Uterus (tissue), 2 donors: ENCODE data around the gene RSBN1L.

Experiments used
- POLR2A ChIP-seq, 2 donors: fragments of 450-650 bp; IDR thresholded peaks; one replicate each; pipeline ENCODE4 v1.6.1; 2016; ENCODE audit warnings: antibody characterized with exemption in 2 of 2, mild to moderate bottlenecking in 1 of 2, moderate library complexity in 1 of 2
- TF ChIP-seq, protein P1 (sequence below), 4 experiments: fragments of 200-600 bp in 2 of 4; fragments of 450-650 bp in 2 of 4; sonication (generic) in 2 of 4; IDR thresholded peaks; one replicate each; pipeline ENCODE4 v1.5.1; 2016 to 2019; ENCODE audit warnings: antibody characterized with exemption in 4 of 4, mild to moderate bottlenecking in 2 of 4, moderate library complexity in 1 of 4

DNA sequence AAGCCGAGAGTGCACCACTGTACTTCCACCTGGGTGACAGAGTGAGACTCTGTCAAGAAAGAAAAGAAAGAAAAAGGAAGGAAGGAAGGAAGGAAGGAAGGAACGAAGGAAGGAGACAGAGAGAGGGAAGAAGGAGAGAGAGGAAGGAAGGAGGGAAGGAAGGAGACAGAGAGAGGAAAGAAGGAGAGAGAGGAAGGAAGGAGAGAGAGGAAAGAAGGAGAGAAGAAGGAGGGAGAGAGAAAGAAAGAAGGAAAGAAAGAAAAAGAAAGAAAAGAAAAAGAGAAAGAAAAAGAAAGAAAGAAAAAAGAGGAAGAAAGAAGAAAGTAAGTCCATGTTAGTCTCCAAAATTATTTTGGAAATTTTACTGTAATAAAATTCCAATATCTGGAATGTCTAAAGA, 33.4 kb upstream of the RSBN1L start:
- TF ChIP-seq, protein P1, sequence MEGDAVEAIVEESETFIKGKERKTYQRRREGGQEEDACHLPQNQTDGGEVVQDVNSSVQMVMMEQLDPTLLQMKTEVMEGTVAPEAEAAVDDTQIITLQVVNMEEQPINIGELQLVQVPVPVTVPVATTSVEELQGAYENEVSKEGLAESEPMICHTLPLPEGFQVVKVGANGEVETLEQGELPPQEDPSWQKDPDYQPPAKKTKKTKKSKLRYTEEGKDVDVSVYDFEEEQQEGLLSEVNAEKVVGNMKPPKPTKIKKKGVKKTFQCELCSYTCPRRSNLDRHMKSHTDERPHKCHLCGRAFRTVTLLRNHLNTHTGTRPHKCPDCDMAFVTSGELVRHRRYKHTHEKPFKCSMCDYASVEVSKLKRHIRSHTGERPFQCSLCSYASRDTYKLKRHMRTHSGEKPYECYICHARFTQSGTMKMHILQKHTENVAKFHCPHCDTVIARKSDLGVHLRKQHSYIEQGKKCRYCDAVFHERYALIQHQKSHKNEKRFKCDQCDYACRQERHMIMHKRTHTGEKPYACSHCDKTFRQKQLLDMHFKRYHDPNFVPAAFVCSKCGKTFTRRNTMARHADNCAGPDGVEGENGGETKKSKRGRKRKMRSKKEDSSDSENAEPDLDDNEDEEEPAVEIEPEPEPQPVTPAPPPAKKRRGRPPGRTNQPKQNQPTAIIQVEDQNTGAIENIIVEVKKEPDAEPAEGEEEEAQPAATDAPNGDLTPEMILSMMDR (IDR thresholded peaks at IDR 0.05) = no peak
- no peak for TF ChIP-seq POLR2A (IDR thresholded peaks at IDR 0.05)
